RWPE2 (cell line): Measurements from ENCODE around the gene FARS2.

ENCODE experiments used
- ATAC-seq: fragments of 200-7000 bp; cut with Tn5 transposase; 3 replicates; pipeline ENCODE4 v1.9.1; 2021; ENCODE audit warnings: low read depth
- DNase-seq: peaks from one replicate; pipeline ENCODE4 v3.0.0-alpha.2; 2020; ENCODE audit warnings: low spot score
- H3K27ac ChIP-seq: fragments of 450-650 bp; 2 replicates; pipeline ENCODE4 v1.5.1; 2017; ENCODE audit warnings: mild to moderate bottlenecking; ENCODE audit not compliant: poor library complexity, severe bottlenecking
- H3K27me3 ChIP-seq: fragments of 250-450 bp; sonication (Bioruptor Pico); 2 replicates; pipeline ENCODE4 v1.5.1; 2021; ENCODE audit warnings: mild to moderate bottlenecking, moderate library complexity; ENCODE audit not compliant: insufficient read depth, poor library complexity, severe bottlenecking
- H3K36me3 ChIP-seq: fragments of 250-450 bp; sonication (Bioruptor Pico); 2 replicates; pipeline ENCODE4 v1.5.1; 2020; ENCODE audit warnings: low read depth, mild to moderate bottlenecking, moderate library complexity
- H3K4me1 ChIP-seq: fragments of 250-450 bp; sonication (Bioruptor Pico); 2 replicates; pipeline ENCODE4 v1.5.1; 2021; ENCODE audit warnings: mild to moderate bottlenecking, moderate library complexity; ENCODE audit not compliant: insufficient read depth, poor library complexity, severe bottlenecking
- H3K4me3 ChIP-seq: fragments of 250-450 bp; sonication (Bioruptor Pico); 2 replicates; pipeline ENCODE4 v1.5.1; 2021; ENCODE audit warnings: mild to moderate bottlenecking, moderate library complexity; ENCODE audit not compliant: severe bottlenecking
- H3K9me3 ChIP-seq: fragments of 250-450 bp; sonication (Bioruptor Pico); 2 replicates; pipeline ENCODE4 v1.5.1; 2021; ENCODE audit warnings: mild to moderate bottlenecking, moderate library complexity; ENCODE audit not compliant: severe bottlenecking
- CTCF ChIP-seq: fragments of 450-650 bp; IDR thresholded peaks from one replicate; pipeline ENCODE4 v1.5.1; 2017; ENCODE audit warnings: mild to moderate bottlenecking, moderate library complexity; ENCODE audit not compliant: poor library complexity, severe bottlenecking

FARS2 gene

GRCh38 chr6:5328800-5329199 lies 67.5 kb downstream of the FARS2 start:
- no peak for TF ChIP-seq CTCF
- Histone ChIP-seq H3K4me3 (no peak overlapping the region), H3K27me3 (no peaks in the 10 kb centered on the region), H3K27ac (no peak overlapping the region), H3K36me3 (no peaks in the 10 kb centered on the region), H3K9me3 (no peaks in the 10 kb centered on the region), H3K4me1 (no peaks in the 10 kb centered on the region)
- DNase-seq (no peak), ATAC-seq (no peak)

GRCh38 chr6:5331845-5332442 lies 70.6 kb downstream of the FARS2 start:
- no peak for DNase-seq
- Histone ChIP-seq H3K36me3 (no peaks in the 10 kb centered on the region), H3K4me1 (no peaks in the 10 kb centered on the region), H3K9me3 (no peaks in the 10 kb centered on the region), H3K27ac (no peak overlapping the region), H3K4me3 (no peak overlapping the region), H3K27me3 (no peaks in the 10 kb centered on the region)
- TF ChIP-seq CTCF: no peak
- ATAC-seq: no peak

- H3K27me3 ChIP-seq: no peaks in the 10 kb centered on the region
- no peak overlapping the region for H3K27ac ChIP-seq
- peak; percentile 65; the same call in 1 of the 3 replicates for ATAC-seq
- no peak overlapping the region for H3K4me3 ChIP-seq
- no peaks in the 10 kb centered on the region for H3K4me1 ChIP-seq
- no peak for DNase-seq
- TF ChIP-seq CTCF: no peak
- no peaks in the 10 kb centered on the region for H3K36me3 ChIP-seq
- H3K9me3 ChIP-seq: no peaks in the 10 kb centered on the region
These were observed 72.3 kb downstream of the FARS2 start for GRCh38 chr6:5333658-5334057.

GRCh38 chr6:5334341-5334740 lies 73.0 kb downstream of the FARS2 start:
- ATAC-seq (no peak), DNase-seq (no peak)
- no peak overlapping the region for H3K27ac ChIP-seq
- no peaks in the 10 kb centered on the region for H3K4me1 ChIP-seq
- no peak overlapping the region for H3K4me3 ChIP-seq
- no peaks in the 10 kb centered on the region for H3K9me3 ChIP-seq
- H3K36me3 ChIP-seq: no peaks in the 10 kb centered on the region
- H3K27me3 ChIP-seq: no peaks in the 10 kb centered on the region
- no peak for TF ChIP-seq CTCF

- ATAC-seq: no peak
- no peak for DNase-seq
- H3K27ac ChIP-seq: no peak overlapping the region
These were observed 73.7 kb downstream of the FARS2 start for GRCh38 chr6:5335020-5335419.

More at GRCh38 chr6:5335020-5335419, 73.7 kb downstream of the FARS2 start:
- H3K27me3 ChIP-seq: no peaks in the 10 kb centered on the region
- H3K36me3 ChIP-seq: no peaks in the 10 kb centered on the region
- no peak overlapping the region for H3K4me3 ChIP-seq
- no peaks in the 10 kb centered on the region for H3K9me3 ChIP-seq
- H3K4me1 ChIP-seq: no peaks in the 10 kb centered on the region
- no peak for TF ChIP-seq CTCF
